Dedifferentiated amniotic fluid mesenchymal stem cell (primary cell): ENCODE results near the gene TMEM92.
"Not testable (repeated sequence)": the region's sequence is repeated elsewhere in the genome, so short reads cannot be mapped to it uniquely, and the experiment has no call there.

Experiments used
- DNase-seq: peaks from one replicate; pipeline ENCODE4 v3.0.0-alpha.2; 2016; ENCODE audit errors: extremely low spot score

The TMEM92 gene

GRCh38 chr17:50262001-50262794 is 12.1 kb upstream of the TMEM92 start:
- no peak for DNase-seq

GRCh38 chr17:50263331-50264262 is 10.7 kb upstream of the TMEM92 start:
- DNase-seq, result no peak

GRCh38 chr17:50264263-50265113 is 9.8 kb upstream of the TMEM92 start:
- DNase-seq, result no peak

GRCh38 chr17:50265212-50265611 is 9.1 kb upstream of the TMEM92 start:
- DNase-seq, result no peak

- DNase-seq, result no peak
Observed at GRCh38 chr17:50265690-50266315, 8.5 kb upstream of the TMEM92 start.

GRCh38 chr17:50266384-50267073 is 7.7 kb upstream of the TMEM92 start:
- DNase-seq, result peak; percentile 63

GRCh38 chr17:50267074-50267841 is 7.0 kb upstream of the TMEM92 start:
- no peak for DNase-seq

GRCh38 chr17:50268026-50268425 is 6.2 kb upstream of the TMEM92 start:
- DNase-seq, result no peak

- no peak for DNase-seq
Observed at GRCh38 chr17:50268743-50269275, 5.5 kb upstream of the TMEM92 start.

- DNase-seq, result peak; percentile 82
Observed at GRCh38 chr17:50269477-50270434, 4.5 kb upstream of the TMEM92 start.

- no peak for DNase-seq
Observed at GRCh38 chr17:50270435-50271362, 3.6 kb upstream of the TMEM92 start.

GRCh38 chr17:50271363-50271750 is 2.9 kb upstream of the TMEM92 start:
- not testable (repeated sequence) for DNase-seq

GRCh38 chr17:50272246-50272645 is 2.0 kb upstream of the TMEM92 start:
- no peak for DNase-seq

- DNase-seq, result peak; percentile 51
Observed at GRCh38 chr17:50272711-50273653, 1.3 kb upstream of the TMEM92 start.

- no peak for DNase-seq
Observed at GRCh38 chr17:50273654-50274040, 619 bp upstream of the TMEM92 start.

- no peak for DNase-seq
Observed at GRCh38 chr17:50274897-50275221, 593 bp downstream of the TMEM92 start.
